HG02763 (cell line): Measurements from ENCODE around the gene SEMA3B.
"Not testable (repeated sequence)": the region's sequence is repeated elsewhere in the genome, so short reads cannot be mapped to it uniquely, and the experiment has no call there.

Source experiments
- ATAC-seq: cut with Tn5 transposase; IDR thresholded peaks from one replicate; pipeline ENCODE4 v1.9.1; 2021; ENCODE audit warnings: mild to moderate bottlenecking, moderate library complexity; ENCODE audit not compliant: unreplicated experiment

SEMA3B gene

GRCh38 chr3:50312041-50312440 lies 43.1 kb downstream of the SEMA3B start:
- ATAC-seq: not testable (repeated sequence)

DNA sequence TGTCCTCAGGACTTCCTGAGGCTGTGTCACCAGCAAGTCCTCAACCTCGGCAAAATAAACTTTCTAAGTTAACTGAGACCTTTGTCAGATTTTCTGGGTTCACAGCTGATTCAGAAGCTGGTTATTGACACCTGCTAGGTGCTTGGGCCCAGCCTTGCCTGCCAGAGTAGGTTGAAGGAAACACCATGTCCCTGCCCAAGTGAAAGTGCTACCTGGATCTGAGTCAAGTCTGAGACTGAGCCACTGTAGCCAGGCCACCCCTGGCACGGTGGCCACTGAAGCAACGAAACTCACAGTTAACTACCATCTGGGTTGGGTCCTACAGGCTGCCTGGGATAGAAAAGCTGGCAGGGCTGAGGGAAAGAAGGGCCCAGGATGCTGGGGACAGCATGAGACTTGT lies 45.4 kb downstream of the SEMA3B start:
- ATAC-seq: no peak

- ATAC-seq: no peak
These were observed 45.9 kb downstream of the SEMA3B start for GRCh38 chr3:50314816-50315215.

DNA sequence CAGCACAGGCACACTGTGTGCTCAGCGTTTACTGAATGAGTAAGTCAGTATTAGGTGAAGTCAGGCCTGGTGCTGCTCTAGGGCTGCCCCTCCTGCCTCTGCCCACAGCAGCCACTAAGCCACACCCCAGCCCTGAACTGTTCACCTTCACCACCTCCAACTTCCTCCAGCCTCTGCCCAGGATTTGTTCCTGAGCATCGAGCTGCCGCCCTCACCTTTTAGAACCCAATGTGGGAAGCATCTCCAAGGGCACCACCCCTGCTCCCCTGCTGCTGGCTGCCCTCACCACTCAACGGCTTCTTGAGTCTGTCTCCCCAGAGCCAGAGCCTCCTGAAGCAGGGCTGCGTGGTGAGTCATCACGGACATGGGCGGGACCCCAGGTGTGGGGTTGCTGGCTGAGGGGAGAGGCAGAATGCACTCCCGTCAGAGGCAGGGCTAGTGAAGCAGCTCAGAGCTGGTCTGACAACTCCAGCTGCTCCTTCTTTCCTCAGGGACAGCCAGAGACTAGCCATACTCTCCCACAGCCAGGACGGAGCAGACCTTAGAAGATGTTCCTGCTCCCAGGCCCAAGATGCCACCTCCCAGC lies 47.8 kb downstream of the SEMA3B start:
- ATAC-seq: no peak

DNA sequence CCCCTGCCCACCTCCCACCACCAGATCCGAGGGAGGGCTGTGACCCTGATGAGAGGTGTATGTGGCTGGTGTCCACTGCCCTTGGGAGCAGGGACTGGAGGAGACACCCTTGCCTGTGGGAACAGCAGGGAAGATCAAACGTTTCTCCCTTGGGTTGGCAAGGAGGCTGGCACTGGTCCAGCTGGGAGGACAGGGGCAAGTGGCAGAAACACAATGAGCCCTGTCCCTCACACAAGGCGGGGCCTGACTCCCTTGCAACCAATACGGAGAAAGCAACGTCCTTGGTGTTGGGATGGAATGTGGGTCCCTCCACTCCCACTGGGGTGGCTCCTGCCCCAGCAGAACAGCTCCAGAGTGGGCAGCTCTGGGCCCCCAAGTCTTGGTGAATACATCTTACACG lies 48.4 kb downstream of the SEMA3B start:
- ATAC-seq: no peak

GRCh38 chr3:50318163-50318562 lies 49.2 kb downstream of the SEMA3B start:
- no peak for ATAC-seq

GRCh38 chr3:50318615-50319014 lies 49.7 kb downstream of the SEMA3B start:
- ATAC-seq: no peak

DNA sequence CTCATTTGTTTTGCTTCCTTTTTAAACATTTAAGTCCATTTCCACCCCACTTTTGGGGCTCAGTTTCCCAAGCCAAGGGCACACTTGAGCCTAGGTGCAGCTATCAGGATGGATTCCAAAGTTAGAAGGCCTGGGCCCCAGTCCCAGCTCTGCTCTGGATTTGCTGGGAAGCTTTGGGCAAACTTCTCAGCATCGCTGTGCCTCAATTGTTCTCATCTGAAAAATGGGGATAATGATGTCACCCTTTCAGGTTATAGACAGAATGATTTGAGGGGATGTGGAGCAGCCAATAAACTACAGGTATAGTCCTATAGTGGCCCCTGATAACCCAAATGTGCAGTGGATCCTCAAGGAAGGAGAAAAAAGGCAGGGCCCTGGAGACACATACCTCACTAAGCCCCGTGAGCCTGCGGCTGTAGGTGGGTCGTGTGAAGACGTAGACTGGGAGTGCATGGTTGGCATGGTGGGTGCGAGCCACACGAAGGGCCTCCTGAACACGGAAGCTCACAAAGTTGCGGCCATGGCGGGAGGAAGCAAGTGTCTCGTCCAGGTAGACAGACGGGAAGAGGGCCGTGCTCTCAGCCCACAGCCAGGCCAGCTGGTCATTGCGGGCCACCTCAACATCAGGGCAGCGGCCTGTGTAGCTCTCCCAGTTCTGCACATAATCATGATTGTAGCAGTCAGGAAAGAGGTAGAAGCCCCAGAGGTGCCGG lies 50.4 kb downstream of the SEMA3B start:
- no peak for ATAC-seq

DNA sequence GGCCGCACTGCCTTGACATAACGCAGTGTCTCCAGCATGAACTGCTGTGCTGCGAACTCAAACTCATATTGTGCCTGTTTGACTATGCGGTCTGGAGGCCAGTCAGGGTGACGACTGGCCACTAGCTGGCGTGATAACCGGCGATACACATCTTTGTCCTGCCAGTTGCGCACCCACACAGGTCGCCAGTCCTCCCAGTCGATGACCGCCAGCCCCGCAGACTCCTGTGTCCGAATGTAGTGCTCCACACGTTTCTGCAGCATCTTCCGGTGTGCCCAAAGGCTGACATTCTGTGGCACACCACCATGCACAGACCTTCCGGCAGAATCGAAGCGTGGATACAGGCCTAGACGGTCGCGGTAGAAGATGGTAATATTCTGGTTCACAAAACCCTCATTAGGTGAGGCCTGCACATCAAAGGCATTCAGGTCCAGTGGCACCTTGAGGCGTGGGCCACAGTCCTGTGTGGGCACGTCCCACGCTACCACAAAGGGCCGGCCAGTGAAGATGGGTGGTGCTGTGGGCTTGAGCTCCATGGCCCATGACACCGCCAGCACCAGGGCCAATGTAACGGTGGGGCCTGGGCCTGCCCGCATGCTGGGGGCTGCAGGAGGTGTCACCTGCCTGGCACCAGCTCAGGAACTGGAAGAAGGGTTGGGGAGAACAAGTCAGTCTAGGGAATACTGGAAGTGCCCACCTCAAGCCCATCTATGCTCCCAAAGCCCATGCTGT lies 51.1 kb downstream of the SEMA3B start:
- no peak for ATAC-seq

GRCh38 chr3:50320853-50321335 lies 51.9 kb downstream of the SEMA3B start:
- ATAC-seq: peak; percentile 51

- ATAC-seq: peak; percentile 82
These were observed 52.6 kb downstream of the SEMA3B start for GRCh38 chr3:50321336-50322114.

GRCh38 chr3:50322115-50322385 lies 53.1 kb downstream of the SEMA3B start:
- ATAC-seq: no peak

DNA sequence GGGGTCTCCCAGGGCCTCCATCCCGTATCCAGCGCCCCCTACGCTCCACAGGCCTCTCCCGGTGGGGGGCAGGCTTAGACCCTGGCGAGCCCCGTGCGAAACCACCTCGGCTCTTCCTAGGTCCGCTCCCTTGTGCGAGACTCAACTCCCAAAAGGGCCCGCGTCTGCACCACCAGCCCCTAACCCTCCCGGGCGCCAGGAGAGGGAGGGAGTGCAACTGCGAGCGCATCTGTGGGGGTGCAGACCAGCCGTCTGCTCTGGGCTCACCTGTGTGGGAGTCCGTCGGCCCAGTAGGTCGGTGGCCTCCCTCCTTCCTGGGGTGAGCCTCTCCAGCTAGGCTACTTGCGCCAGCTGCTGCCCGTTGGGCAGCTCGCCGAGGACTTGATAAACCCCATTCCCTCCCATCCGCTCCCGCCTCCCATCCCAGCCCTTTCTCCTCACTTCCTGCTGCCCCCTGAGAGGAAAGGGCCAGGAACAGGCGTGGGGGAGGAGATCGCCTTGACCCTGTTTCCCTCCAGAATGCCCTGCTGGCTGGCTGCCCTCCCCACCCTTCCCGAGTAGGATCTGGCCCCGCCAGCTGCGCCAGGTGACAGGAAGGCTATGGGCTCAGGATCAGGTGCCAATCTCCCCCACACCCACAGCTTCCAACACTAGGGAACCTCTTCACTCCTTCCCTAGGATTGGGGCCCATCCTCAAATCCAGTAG lies 53.6 kb downstream of the SEMA3B start, which contains the start of gene HYAL2:
Gene HYAL2 (minus strand): TSS at position 360 of the 706 bp plus-strand sequence. CDS start 2,256 bp downstream, outside the sequence.
- no peak for ATAC-seq

DNA sequence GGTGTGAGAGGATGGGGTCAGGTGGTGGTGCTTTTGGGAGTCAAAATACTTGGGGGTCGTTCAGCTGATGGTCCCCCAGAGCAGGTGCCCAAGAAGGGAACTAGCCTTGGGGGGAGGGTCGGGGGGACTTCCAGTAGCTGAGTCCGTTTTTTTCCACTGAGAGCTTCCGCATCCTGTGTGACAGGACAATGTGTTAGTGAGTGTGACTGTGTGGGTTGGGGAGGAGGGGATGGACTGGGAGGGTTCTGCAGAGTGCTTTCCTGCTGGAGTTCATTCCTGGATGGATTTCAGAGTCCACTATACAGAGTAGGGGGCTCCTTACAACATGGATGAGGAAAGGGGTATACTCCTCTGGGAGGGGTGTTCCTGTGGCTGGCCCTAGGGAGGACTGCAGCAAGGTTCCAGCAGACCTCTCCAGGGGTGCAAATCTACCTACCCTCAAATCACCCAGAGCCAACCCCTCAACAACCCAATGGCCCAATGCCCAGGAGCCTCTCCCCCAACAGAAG lies 54.2 kb downstream of the SEMA3B start:
- ATAC-seq: no peak

DNA sequence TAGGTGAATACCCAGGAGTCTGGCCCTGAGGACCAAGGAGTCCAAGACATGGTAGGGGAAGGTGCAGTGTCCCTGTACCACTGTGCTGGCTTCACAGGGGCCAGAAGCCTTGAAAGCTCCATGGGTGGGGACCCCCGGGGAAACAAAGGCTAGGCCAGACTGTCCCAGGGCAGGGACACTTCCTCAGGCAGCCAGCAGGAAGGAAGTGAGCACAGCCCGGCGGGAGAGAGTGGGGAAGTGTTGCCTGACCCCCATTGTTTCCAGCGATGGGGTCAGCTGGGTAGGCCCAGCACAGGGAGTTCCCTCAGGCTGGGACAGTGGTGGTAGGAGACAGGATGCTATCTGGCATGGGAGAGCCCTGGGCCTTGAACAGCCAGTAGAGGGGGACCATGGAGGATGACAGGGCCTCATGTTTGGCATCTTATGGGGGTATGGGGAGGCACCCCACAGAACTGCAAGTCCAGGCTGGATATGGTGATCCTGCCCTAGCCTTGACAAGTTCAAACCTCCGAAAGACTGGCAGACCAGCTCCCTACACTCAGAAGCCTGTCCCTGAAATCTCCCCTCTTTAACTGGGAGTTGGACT lies 54.8 kb downstream of the SEMA3B start:
- no peak for ATAC-seq

- no peak for ATAC-seq
These were observed 55.6 kb downstream of the SEMA3B start for GRCh38 chr3:50324351-50325112.

GRCh38 chr3:50325113-50325480 lies 56.1 kb downstream of the SEMA3B start:
- no peak for ATAC-seq

- ATAC-seq: no peak
These were observed 56.7 kb downstream of the SEMA3B start for GRCh38 chr3:50325497-50326181.

- ATAC-seq: no peak
These were observed 57.2 kb downstream of the SEMA3B start for GRCh38 chr3:50326182-50326541.
